ENCODE results near the gene HOXC11.

Gene HOXC11

GRCh38 chr12:53956914-53957536 is 15.9 kb upstream of the HOXC11 start:
- in situ Hi-C loops (cut with HindIII; ENCODE audit: low sequenced_read_pairs) = no loop called here

GRCh38 chr12:53958128-53958527 is 14.8 kb upstream of the HOXC11 start:
- in situ Hi-C loops (cut with HindIII; ENCODE audit: low sequenced_read_pairs) = no loop called here

GRCh38 chr12:53959314-53959713 is 13.6 kb upstream of the HOXC11 start:
- in situ Hi-C loops (cut with HindIII; ENCODE audit: low sequenced_read_pairs) = no loop called here

- in situ Hi-C loops (cut with HindIII; ENCODE audit: low sequenced_read_pairs) = no loop called here
Measured at GRCh38 chr12:53960187-53961024, 12.5 kb upstream of the HOXC11 start.

DNA sequence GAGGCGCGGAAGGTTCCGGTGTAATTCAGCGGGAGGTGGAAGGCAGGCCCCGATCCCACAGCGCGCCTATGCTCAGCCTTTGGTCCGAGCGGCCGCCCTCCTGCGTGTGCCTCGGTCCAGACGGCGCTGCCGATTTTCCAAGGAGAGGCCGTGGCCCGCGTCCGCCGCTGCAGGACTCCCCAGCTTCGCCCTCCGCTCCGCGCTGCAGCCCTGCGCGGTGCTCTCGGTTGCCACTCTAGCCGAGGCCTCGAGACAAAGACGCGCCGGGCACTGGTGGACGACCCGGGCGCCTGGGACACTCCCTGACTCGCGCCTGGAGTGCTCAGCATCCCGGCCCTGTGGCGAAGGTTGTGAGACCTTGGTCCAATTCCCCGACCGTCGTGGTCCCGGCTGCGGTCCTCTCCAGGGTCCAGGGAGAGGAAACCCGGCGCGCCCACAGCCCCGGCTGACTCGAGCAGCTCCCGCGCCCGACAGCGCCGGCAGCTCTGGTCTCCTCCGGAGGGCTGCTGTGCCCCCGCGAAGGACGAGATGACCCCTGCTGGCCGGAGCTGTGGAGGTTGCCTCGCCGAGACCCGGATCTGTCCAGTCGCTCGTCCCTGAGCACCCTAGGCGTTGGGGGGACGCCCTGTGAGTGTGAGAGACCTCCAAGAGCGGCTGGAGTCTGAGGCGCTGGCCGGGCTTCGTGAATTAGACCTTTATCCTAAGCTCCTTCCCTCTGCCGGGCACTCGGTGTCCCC is 11.7 kb upstream of the HOXC11 start:
- in situ Hi-C loops (cut with HindIII; ENCODE audit: low sequenced_read_pairs) = no loop called here

GRCh38 chr12:53963005-53963404 is 9.9 kb upstream of the HOXC11 start:
- in situ Hi-C loops (cut with HindIII; ENCODE audit: low sequenced_read_pairs) = no loop called here

DNA sequence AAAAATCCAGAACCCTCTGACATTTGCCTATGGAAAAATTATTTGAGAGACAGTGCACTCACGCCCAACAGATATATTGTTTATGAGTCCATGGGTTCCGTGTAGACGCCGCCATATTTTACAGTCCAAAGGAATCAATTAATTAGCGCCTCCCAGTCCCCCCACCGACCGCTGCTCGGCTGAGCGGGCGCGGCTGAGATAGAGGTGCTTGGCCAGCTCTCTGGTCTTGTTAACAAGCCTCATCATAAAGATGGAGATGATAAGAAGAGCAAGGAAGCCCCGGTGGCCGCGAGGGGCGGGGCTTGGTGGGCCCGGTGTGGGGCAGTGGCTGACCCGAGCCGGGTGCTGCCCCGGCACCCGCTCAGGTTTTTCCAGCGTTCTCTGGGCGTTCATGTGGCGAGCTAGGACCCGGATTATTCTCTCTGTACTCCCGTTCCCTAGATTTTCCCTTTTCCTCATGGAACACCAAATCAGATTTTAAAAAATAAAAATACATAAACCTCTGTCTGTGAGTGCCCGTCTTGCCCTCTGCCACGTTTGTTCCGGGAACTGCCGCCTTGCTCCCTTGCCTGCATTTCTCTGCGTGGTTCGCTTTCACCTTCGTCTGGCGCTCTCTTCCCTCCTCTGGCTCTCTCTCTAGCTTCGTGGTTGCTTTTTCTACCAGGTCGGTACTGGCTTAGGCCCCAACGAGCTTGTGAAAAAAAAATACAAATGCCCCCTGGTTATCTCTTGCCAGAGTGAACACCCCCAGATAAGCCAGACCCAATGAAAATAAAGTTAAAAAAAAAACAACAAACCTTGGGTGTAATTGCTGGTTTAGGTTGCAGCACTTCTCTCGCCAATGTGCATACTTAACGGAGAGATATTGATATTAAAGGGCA is 9.3 kb upstream of the HOXC11 start:
- in situ Hi-C loops (cut with HindIII; ENCODE audit: low sequenced_read_pairs) = no loop called here

DNA sequence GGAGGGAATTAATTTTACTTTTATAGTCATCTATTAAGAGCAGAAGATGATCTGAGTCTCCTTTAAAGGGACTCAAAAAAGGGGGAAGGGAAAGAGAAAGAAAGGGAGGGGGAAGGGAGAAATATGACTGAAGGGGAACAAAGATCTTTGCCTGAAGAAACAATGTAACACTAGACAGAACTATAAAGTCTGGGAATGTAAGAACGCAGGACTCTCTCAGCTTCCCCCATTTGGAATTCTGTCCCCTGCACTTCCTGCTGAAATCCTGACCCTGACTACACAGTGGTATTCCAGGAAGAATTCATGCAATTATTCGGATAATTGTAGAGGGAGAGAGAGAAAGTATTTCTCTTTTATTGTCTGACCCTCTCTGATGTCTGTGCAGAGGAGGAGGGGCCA is 8.6 kb upstream of the HOXC11 start:
- in situ Hi-C loops (cut with HindIII; ENCODE audit: low sequenced_read_pairs) = no loop called here

- in situ Hi-C loops (cut with HindIII; ENCODE audit: low sequenced_read_pairs) = no loop called here
Measured at GRCh38 chr12:53965281-53966084, 7.4 kb upstream of the HOXC11 start.

DNA sequence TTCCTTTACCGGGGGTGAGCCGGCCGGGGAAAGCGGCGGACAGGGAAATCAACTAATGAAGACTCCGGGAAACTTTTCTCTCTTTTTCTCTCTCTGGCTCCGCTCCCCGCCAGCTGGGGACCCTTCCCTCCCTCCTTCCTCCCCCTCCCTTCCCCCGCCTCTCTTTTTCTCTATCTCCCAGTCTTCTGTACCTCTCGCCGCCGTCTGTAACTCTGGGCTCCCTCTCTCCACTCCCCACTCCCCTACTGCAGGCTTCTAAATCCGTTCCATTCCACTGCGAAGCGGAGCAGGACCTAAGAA is 6.9 kb upstream of the HOXC11 start:
- in situ Hi-C loops (cut with HindIII; ENCODE audit: low sequenced_read_pairs) = no loop called here

DNA sequence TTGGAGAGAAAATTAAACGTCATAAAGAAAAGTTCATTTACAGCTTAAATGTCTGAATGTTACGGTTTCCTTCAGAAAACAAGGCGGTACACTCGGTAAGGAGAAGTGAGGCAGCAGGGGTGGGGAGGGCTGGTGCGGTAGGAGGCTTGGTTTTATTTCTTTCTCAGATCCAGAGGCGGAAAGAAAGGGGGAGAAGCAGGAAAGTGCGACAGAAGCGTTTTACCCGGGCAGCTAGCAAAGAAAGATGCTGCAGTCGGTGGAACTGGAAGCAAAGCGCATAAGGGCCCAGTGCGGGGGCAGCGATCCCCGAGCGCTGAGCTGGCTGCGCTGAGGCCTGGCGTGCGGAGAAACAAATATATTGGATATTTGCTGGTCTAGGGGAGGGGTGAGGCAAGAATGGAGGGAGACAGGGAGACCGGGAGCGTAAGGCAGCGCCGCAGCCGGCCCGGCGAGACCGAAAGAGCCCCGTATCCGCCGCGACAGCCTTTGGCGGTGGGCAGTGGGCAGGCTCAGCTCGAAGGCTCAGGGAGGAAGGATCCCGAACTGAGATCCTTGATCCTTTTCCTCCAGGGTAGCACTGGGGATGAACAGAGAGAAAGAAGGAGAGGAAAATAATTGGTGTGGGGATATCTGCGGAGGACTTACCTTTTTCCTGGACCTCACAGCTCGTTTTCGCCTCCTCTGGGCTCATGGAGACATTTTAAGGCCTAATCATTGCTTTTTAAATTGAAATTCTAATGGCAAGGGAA is 6.4 kb upstream of the HOXC11 start:
- in situ Hi-C loops (cut with HindIII; ENCODE audit: low sequenced_read_pairs) = no loop called here

DNA sequence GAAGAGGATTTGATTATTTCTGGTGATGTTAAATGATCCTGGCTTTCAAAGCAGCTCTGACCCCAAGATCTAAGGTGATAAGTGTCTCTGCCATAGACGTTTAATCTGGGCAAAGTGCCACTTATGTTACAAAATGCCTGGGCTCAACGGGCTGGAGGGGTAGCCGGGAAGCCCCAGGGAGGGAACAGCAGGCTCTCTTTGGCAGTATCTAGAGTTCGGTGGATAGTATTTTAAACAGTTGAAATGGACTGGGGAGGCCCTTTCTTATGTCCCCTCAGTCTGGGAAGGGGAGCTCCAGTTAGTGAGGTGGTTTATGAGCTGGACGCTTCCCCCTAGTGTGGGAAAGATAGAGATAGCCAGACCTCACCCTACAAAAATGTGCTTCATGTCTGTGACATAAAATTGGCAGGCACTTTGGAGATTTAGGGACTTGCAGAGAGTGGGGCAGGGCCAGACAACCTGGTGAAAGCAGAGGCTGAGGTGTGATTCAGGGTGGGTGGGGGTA is 5.5 kb upstream of the HOXC11 start:
- in situ Hi-C loops (cut with HindIII; ENCODE audit: low sequenced_read_pairs) = no loop called here

DNA sequence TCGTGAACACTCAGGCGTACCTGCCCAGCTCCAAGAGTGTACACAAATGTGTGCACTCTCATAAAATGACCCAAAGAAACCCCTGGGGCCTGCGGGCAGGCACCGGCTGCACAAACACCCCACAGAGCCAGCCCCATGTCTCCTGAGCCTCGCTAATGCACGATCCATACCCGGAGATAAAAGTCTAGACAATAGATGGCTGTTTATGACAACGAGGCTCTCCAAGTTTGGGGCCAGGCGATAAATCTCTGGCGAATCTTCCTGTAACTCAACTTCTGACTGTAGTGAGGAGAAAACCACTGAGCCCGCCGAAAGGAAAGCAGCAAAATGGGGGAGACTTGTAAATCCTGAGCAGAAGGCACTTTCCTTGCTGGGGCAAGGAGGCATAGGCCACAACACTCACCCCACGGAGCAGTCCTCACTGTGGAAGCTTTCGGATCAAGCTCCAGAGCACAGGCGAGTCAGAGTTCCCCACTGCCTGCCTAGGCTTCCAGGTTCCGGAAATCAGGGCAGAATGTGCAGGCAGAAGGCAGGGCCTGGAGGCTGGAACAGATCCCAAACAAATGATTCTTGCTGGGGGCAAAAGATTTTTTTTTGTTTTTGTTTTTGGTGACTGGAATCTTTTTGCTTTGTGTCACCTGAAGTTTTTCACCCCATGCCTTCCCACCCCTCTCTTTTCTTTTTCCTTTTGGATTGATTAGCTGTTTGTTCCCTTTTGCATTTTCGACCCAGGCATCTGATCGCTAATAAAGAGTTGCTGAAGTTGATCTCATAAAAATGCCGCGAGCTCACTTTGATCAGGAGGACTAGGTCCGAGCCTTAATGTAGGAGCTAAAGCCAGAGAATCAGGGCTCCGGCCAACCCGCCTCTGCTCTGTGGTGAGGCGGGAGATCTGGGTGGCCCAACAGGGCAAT is 4.5 kb upstream of the HOXC11 start:
- in situ Hi-C loops (cut with HindIII; ENCODE audit: low sequenced_read_pairs) = no loop called here

- in situ Hi-C loops (cut with HindIII; ENCODE audit: low sequenced_read_pairs) = no loop called here
Measured at GRCh38 chr12:53969588-53970259, 3.2 kb upstream of the HOXC11 start.

- in situ Hi-C loops (cut with HindIII; ENCODE audit: low sequenced_read_pairs) = no loop called here
Measured at GRCh38 chr12:53970451-53970850, 2.5 kb upstream of the HOXC11 start.

- in situ Hi-C loops (cut with HindIII; ENCODE audit: low sequenced_read_pairs) = no loop called here
Measured at GRCh38 chr12:53971129-53971528, 1.8 kb upstream of the HOXC11 start.

DNA sequence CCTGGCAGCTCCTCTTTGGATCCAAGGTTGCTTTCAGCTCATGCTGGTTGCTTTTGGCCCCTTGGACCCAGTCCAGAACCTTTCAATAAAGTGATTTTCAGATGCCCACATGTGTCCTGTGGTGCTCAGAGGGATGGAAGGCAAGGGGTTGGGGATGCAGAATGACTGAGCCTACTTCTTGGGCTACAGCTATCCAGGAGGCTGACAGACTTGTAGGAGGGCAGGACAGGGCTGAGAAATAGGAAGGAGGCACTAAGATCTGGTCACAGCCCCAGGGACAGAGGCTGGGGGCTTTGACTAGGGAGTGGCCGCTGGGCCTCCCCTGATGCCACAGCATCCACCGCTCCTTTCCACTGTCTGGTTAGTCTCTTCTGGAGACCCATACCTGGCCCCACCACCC is 1.2 kb upstream of the HOXC11 start:
- in situ Hi-C loops (cut with HindIII; ENCODE audit: low sequenced_read_pairs) = no loop called here

Data from DLD1 (cell line).